Hematopoietic multipotent progenitor cell treated with erythropoietin and hydrocortisone succinate and interleukin-3 and kit ligand, for 6 days (in vitro differentiated cells): ENCODE data around the gene KRTAP4-11.
"Not testable (repeated sequence)": the region's sequence is repeated elsewhere in the genome, so short reads cannot be mapped to it uniquely, and the experiment has no call there.

Experiments
- DNase-seq: peaks from one replicate; pipeline ENCODE4 v3.0.0-alpha.2; 2015

The KRTAP4-11 gene

DNA sequence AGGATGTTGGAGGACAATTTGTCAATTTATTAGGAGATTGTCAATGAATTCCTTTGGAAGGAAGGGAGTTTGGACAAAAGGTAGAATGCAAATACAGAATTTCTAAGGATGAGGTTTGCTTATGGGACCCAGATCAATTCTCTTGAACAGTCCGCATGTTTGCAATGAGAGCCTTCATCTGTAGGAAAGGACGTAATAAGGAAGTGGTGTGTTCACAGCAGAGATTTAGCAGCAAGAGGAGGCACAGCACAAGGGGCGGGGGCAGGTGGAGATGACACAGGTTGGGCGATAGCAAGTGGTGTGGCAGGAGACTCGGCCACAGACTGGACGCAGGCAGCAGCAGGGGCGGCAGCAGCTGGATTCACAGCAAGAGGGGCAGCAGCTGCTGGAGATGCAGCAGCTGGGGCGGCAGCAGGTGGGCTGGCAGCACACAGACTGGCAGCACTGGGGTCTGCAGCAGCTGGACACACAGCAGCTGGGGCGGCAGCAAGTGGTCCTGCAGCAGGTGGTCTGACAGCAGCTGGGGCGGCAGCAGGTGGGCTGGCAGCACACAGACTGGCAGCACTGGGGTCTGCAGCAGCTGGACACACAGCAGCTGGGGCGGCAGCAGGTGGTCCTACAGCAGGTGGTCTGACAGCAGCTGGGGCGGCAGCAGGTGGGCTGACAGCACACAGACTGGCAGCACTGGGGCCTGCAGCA, 5.3 kb upstream of the KRTAP4-11 start:
- DNase-seq: not testable (repeated sequence)

DNA sequence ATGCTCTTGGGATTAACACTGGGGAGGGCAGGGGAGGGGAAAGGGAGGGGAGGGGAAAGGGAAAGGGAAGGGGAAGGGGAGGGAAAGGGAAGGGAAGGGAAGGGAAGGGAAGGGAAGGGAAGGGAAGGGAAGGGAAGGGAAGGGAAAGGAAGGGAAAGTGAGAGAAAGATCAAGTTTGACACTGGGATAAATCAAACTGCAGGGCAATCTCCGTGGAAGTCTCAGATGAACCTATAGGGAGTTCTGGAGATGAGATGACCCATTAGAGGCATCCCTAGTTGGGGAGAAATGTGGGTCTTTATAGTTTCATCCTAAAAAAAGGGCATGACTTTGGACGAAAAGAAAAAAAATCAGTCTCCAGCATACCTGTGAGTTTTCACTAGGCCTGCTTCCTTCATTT, 3.6 kb upstream of the KRTAP4-11 start:
- no peak for DNase-seq

DNA sequence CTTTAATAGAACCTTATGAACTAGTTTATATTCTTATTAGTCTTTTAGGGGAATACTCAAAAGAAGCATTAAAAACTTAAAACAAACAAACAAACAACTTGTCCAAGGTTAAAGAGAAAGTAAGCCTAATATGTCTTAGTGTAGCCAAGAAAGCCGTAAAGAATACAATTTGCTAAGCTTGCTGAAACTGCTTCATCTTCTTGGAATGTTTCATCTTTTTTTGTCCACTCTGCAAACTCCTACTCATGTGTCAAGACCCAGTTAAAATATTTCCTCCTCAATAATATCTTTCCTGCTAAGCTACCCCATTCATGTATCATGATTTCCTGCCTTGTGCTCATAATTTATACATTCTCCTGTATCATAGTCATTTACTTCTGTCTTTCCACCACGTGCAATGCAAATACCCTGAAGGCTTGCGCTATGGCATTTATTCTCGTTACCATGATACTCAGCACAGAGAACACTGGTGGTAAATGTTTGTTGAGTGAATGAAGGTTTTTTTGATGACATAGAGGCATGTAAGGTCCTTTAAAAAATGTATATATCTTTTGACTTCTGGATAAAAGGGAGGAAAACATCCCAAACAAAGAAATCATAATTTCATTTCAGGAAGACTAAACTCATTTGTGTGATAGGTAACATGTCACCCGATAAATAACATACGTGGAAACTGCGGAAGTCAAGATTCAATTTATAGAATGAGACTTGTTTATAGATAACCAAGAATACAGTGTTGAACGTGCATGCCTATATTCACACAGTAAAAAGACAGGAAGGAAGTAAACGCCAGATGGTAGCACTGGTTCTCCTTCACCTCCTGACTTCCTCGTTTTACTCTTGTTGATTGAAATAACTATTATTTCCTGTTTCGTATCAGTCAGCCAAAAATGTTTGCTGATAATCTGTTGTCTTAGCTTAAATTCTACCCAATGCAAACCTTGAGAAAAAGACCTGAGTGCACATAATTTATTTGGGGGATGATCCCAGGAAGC, 1.8 kb upstream of the KRTAP4-11 start:
- peak; percentile 11 for DNase-seq

DNA sequence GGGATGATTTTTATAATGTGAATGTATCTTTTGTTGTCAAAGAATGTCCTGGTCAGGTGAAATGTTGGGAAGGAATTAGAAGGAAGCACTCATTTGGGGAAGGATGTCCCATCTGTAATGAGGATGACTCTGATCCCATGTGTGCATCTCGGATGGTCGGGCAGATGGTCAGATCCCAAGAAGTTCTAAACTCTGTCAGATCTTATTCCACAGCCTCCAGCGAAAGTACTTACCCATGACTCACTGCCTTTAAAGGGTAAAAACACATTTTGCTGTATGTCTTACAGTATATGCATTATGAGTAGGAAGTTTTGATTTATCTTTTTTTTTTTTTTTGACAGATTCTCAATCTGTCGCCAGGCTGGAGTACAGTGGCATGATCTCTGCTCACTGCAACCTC, 548 bp upstream of the KRTAP4-11 start:
- no peak for DNase-seq

DNA sequence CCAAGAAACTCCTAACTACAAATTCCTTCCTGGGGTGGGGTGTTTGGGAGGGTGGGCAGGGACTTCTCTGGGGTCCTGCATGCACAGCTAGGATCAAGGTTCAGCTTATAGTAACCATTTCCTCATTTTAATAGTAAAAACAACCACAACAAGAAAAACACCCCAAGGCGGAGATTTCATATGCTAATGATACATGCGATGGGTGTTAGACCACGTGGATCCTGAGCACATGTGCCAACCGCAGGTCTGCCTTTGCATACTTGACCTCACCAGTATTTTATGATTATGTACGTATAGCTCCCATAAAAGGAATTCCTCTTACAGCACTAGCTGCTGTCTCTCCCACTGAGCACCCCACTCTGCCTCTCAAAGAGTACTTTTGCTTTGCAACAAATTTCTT, 1.9 kb downstream of the KRTAP4-11 start:
- no peak for DNase-seq

DNA sequence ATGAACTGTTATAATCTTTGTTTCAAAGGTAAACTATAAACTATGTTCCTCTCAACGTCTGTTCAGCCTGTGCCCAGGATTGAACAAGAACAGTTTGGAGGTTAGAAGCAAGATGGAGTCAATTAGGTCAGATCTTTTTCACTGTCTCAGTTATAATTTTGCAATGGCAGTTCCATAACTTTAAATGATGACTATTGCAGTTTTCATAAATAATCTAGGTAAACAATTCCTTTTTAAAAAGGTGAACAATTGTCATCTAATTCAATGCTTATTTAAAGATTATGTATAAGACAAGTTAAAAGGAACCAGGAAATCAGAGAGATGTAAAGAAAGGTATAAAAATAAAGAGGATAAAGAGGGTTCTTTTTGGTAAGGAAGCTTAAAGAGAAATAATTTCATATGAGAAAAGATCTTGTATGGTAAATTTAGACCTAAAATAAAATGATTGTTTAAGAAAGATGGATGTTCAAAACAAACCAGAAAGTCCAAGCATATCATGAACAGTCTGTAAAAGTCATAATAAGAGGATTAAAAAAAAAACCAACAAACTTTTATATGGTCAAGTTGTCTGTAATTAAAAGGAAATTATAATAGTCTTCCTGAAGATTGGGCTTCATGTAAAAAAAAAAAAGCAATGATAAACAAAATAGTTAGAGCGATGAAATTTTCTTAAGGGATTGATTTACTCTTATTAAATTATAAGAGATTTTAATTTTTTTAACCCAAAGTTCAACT, 6.9 kb downstream of the KRTAP4-11 start:
- no peak for DNase-seq

DNA sequence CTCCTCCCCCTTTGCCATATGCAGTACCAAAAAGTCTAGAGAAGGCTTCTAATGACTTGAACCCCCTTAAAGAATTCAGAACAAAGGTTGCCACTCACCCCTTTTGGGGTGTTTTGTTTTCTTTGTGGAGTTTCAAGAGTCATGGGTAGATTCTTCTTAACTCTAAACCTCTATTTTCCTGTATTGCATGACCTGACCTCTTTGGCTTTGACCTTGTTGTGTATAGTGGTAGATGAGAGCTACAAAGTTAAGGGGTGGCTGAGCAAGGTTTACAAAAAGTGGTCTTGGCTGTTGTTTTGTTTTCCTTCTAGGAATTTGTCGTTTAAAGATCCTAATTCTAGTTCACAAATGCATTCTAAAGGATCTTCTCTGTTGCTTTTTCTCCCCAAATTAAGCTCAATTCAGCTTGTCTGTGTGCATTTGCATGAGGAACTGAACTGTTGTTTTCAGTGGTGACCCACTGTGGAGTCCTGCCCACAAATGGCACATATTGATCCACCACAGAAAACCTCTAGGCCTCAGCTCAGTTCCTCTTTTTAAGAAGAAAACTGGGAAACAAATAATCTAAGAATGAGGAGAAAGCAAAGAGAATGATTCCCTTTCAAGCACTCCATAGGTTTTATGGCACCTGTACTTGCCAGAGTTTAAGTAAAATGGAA, 9.3 kb downstream of the KRTAP4-11 start:
- not testable (repeated sequence) for DNase-seq

DNA sequence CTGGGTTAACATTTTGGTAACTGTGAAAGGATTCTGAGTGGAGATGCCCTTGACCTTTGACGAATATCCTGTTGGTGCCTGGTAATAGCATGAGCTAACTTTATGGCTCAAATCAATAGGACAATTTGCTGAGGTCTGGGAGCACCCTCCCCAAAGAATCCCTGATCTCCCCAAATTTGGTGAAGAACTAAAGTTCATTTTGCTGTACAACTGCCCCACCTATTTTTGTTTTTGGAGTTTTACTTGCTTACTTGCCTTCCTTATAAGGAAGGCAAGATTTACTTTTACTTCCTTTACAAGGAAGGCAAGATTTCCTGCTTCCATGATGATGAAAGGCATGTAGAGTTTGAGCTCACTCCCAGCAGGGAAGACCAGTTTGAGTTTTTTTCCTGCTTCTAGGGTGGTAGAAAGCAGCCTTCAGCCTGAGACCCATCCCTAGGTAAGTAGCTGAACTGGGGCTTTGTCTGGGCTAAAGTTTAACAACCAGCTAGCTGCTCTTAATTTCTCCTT, 10.2 kb downstream of the KRTAP4-11 start:
- DNase-seq: no peak

DNA sequence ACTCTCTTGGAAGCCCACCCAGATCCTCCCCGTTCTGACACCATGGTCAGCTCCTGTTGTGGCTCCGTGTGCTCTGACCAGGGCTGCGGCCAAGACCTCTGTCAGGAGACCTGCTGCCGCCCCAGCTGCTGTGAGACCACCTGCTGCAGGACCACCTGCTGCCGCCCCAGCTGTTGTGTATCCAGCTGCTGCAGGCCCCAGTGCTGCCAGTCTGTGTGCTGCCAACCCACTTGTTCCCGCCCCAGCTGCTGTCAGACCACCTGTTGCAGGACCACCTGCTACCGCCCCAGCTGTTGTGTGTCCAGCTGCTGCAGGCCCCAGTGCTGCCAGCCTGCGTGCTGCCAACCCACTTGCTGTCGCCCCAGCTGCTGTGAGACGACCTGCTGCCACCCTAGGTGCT, 12.8 kb downstream of the KRTAP4-11 start, which contains the start of gene KRTAP4-9:
Gene KRTAP4-9 (plus strand): TSS at position 43 of the 400 bp plus-strand sequence. CDS start 0 bp downstream, at position 43.
- not testable (repeated sequence) for DNase-seq

DNA sequence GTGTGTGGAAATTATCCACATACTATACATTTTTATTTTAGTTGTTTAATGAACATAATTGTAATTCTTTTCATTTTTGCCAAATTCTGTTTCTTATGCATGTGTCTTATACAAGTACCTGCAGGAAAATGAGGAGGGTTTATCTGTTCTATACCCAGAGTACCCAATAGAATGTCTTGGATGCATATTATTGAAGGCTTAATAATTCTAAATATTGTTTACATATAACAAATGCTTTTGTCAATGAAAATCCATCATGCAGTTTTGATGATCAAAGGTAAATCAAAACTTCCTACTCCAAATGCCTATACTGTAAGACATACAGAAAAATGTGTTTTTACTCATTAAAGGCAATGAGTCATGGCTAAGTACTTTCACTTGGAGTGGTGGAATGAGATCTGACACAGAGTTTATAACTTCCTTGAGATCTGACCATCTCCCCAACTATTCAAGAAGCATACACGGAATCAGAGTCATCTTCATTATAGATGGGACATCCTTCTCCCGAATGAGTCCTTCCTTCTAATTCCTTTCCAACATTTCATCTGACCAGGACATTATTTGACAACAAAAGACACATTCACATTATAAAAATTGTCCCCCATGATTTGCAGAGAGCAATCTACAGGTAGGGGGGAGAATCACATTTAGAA, 13.7 kb downstream of the KRTAP4-11 start:
- not testable (repeated sequence) for DNase-seq

DNA sequence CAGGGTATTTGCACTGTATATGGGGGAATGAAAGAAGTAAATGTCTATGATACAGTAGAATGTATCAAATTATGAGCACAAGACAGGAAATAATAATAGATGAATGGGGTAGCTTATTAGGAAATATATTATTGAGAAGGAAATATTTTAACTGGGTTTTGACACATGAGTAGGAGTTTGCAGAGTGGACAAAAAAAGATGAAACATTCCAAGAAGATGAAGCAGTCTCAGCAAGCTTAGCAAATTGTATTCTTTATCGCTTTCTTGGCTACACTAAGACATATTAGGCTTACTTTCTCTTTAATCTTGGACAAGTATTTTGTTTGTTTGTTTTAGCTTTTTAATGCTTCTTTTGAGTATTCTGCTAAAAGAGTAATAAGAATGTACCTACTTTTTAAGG, 14.3 kb downstream of the KRTAP4-11 start:
- DNase-seq: no peak

DNA sequence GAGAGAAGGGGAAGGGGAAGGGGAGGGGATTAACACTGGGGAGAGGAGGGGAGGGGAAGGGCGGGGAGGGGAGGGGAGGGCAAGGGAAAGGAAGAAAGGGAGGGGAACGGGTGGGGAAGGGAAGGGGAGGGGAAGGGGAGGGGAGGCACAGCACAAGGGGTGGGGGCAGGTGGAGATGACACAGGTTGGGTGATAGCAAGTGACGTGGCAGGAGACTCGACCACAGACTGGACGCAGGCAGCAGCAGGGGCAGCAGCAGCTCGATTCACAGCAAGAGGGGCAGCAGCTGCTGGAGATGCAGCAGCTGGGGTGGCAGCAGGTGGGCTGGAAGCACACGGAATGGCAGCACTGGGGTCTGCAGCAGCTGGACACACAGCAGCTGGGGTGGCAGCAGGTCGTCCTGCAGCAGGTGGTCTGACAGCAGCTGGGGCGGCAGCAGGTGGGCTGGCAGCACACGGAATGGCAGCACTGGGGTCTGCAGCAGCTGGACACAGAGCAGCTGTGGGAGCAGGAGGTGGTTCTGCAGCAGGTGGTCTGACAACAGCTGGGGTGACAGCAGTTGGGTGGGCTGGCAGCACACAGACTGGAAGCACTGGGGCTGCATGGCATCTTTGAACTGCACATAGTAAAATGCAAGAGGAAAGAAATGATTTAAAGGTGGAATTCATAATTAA, 16.4 kb downstream of the KRTAP4-11 start, which contains the start of gene KRTAP4-16:
Gene KRTAP4-16 (minus strand): TSS at position 624 of the 674 bp plus-strand sequence. CDS start 0 bp downstream, at position 624.
- no peak for DNase-seq

DNA sequence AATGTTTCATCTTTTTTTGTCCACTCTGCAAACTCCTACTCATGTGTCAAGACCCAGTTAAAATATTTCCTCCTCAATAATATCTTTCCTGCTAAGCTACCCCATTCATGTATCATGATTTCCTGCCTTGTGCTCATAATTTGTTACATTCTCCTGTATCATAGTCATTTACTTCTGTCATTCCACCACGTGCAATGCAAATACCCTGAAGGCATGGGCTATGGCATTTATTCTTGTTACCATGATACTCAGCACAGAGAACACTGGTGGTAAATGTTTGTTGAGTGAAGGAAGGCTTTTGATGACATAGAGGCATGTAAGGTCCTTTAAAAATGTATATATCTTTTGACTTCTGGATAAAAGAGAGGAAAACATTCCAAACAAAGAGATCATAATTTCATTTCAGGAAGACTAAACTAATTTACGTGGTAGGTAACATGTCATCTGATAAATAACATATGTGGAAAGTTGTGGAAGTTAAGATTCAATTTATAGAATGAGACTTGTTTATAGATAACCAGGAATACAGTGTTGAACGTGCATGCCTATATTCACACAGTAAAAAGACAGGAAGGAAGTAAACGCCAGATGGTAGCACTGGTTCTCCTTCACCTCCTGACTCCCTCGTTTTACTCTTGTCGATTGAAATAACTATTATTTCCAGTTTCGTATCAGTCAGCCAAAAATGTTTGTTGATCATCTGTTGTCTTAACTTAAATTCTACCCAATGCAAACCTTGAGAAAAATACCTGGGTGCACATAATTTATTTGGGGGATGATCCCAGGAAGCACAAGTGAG, 18.3 kb downstream of the KRTAP4-11 start:
- not testable (repeated sequence) for DNase-seq

DNA sequence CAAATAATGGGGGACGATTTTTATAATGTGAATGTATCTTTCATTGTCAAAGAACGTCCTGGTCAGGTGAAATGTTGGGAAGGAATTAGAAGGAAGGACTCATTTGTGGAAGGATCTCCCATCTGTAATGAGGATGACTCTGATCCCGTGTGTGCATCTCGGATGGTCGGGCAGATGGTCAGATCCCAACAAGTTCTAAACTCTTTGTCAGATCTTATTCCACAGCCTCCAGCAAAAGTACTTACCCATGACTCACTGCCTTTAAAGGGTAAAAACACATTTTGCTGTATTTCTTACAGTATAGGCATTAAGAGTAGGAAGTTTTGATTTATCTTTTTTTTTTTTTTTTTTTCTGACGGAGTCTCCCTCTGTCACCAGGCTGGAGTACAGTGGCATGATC, 19.7 kb downstream of the KRTAP4-11 start:
- DNase-seq: no peak

DNA sequence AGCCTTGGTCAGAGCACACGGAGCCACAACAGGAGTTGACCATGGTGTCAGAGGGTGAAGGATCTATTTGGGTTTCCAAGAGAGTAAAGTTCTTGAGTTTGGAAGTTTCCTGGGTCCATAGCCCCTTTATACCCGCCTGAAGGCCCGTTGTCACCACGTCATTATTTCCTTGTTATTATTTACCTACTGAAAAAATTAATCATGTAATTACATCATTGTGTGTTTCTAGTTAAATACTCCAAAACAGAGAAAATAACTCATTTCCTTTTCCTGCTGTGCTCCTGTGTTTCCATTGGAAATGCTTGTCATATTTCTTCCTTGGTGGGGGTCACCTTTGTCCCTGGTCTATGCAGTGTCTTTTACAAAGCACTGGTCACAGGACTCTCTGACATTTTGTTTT, 20.1 kb downstream of the KRTAP4-11 start, which contains the start of gene KRTAP4-8:
Gene KRTAP4-8 (minus strand): TSS at position 101 of the 400 bp plus-strand sequence. CDS start 58 bp downstream, at position 43.
- DNase-seq: no peak

DNA sequence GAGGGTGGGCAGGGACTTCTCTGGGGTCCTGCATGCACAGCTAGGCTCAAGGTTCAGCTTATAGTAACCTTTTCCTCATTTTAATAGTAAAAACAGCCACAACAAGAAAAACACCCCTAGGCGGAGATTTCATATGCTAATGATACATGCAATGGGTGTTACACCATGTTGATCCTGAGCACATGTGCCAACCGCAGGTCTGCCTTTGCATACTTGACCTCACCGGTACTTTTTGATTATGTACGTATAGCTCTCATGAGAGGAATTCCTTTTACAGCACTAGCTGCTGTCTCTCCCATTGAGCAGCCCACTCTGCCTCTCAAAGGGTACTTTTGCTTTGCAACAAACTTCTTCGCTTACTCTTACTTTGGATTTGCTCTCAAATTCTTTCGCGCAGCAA, 22.1 kb downstream of the KRTAP4-11 start:
- no peak for DNase-seq

DNA sequence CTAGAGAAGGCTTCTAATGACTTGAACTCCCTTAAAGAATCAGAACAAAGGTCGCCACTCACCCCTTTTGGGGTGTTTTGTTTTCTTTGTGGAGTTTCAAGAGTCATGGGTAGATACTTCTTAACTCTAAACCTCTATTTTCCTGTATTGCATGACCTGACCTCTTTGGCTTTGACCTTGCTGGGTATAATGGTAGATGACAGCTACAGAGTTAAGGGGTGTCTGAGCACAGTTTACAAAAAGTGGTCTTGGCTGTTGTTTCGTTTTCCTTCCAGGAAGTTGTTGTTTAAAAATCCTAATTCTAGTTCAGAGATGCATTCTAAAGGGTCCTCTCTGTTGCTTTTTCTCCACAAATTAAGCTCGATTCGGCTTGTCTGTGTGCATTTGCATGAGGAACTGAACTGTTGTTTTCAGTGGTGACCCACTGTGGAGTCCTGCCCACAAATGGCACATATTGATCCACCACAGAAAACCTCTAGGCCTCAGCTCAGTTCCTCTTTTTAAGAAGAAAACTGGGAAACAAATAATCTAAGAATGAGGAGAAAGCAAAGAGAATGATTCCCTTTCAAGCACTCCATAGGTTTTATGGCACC, 29.3 kb downstream of the KRTAP4-11 start:
- DNase-seq: not testable (repeated sequence)

DNA sequence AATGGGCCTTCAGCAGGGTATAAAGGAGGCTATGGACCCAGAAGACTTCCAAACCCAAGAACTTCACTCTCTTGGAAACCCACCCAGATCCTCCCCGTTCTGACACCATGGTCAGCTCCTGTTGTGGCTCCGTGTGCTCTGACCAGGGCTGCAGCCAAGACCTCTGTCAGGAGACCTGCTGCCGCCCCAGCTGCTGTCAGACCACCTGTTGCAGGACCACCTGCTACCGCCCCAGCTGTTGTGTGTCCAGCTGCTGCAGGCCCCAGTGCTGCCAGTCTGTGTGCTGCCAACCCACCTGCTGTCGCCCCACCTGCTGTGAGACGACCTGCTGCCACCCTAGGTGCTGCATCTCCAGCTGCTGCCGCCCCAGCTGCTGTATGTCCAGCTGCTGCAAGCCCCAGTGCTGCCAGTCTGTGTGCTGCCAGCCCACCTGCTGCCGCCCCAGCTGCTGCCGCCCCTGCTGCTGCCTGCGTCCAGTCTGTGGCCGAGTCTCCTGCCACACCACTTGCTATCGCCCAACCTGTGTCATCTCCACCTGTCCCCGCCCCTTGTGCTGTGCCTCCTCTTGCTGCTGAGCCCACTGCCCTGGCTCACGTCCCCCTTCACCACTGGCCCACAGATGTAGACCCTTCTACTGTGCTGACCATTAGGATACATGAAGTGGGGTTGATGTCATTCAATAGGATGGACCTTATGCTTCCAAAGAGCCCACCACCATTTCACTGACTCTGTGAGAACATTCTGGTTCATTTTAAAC, 33.9 kb downstream of the KRTAP4-11 start, which contains the start of gene KRTAP4-7:
Gene KRTAP4-7 (plus strand): TSS at position 51 of the 757 bp plus-strand sequence. CDS start 57 bp downstream, at position 108.
- not testable (repeated sequence) for DNase-seq
